CD14-positive monocyte (primary cell): ENCODE results near the gene MEOX2. TPM values are rescaled to one million over a fixed set of nuclear protein-coding genes. Genes with fewer than 3 reads are reported as not detected.

ENCODE experiments used
- DNase-seq, 3 donors: peaks; one replicate each; pipeline ENCODE4 v3.0.0-alpha.2; 2011 to 2022
- H2AFZ ChIP-seq: 2 replicates; pipeline ENCODE4 v1.6.0; 2012; ENCODE audit warnings: mild to moderate bottlenecking, low read depth, low read length, inconsistent platforms; ENCODE audit not compliant: insufficient read depth, poor library complexity, severe bottlenecking
- H3K27ac ChIP-seq, 2 donors: 1 replicate in 1 of 2; 2 replicates in 1 of 2; pipeline ENCODE4 v1.5.1; 2012 to 2013; ENCODE audit warnings: low read length in 2 of 2, control low read depth in 1 of 2, inconsistent platforms in 1 of 2, low read depth in 1 of 2, mild to moderate bottlenecking in 1 of 2
- H3K27me3 ChIP-seq, 2 donors: one replicate each; pipeline versions ENCODE4 v1.6.0 to v1.6.1; 2011 to 2013; ENCODE audit warnings: low read length in 2 of 2; ENCODE audit not compliant: control insufficient read depth in 2 of 2, insufficient read depth in 2 of 2
- H3K36me3 ChIP-seq, 2 donors: replicated peaks in 1 of 2; 1 replicate in 1 of 2; 2 replicates in 1 of 2; pipeline versions ENCODE4 v1.5.1 to v1.6.1; 2012 to 2013; ENCODE audit warnings: low read length in 2 of 2, control low read depth in 1 of 2, inconsistent platforms in 1 of 2, mild to moderate bottlenecking in 1 of 2; ENCODE audit not compliant: insufficient read depth in 2 of 2, control insufficient read depth in 1 of 2
- H3K4me1 ChIP-seq, 2 donors: 1 replicate in 1 of 2; 2 replicates in 1 of 2; pipeline versions ENCODE4 v1.5.1 to v1.6.1; 2012 to 2013; ENCODE audit warnings: low read length in 2 of 2, control low read depth in 1 of 2, inconsistent platforms in 1 of 2, mild to moderate bottlenecking in 1 of 2, moderate library complexity in 1 of 2; ENCODE audit not compliant: insufficient read depth in 2 of 2, control insufficient read depth in 1 of 2
- H3K4me2 ChIP-seq: replicated peaks from 2 replicates; pipeline ENCODE3; 2012; ENCODE audit warnings: low read length, moderate library complexity, mild to moderate bottlenecking; ENCODE audit not compliant: poor library complexity, severe bottlenecking; ENCODE audit errors: extremely low read depth
- H3K4me3 ChIP-seq, 3 experiments: fragments of 200-600 bp in 1 of 3; sonication (generic) in 1 of 3; replicated peaks in 1 of 3; 1 replicate in 2 of 3; 2 replicates in 1 of 3; pipeline ENCODE4 v1.5.1; 2011 to 2013; ENCODE audit warnings: low read length in 3 of 3, mild to moderate bottlenecking in 3 of 3, control low read depth in 2 of 3, low read depth in 2 of 3, inconsistent platforms in 1 of 3, moderate library complexity in 1 of 3
- H3K79me2 ChIP-seq: 2 replicates; pipeline ENCODE4 v1.6.0; 2012; ENCODE audit warnings: mild to moderate bottlenecking, control low read depth, inconsistent platforms, low read length, moderate library complexity; ENCODE audit not compliant: insufficient read depth
- H3K9ac ChIP-seq: 2 replicates; pipeline ENCODE4 v1.6.0; 2017; ENCODE audit warnings: low read length, mild to moderate bottlenecking; ENCODE audit not compliant: insufficient read depth, poor library complexity, severe bottlenecking
- H3K9me3 ChIP-seq, 2 donors: replicated peaks in 1 of 2; 1 replicate in 1 of 2; 2 replicates in 1 of 2; pipeline versions ENCODE4 v1.5.1 to v1.6.1; 2012 to 2013; ENCODE audit warnings: low read length in 2 of 2, control low read depth in 1 of 2; ENCODE audit not compliant: control insufficient read depth in 1 of 2, insufficient read depth in 1 of 2
- H4K20me1 ChIP-seq: 2 replicates; pipeline ENCODE4 v1.6.0; 2012; ENCODE audit warnings: mild to moderate bottlenecking, low read length, control low read depth, moderate library complexity; ENCODE audit not compliant: insufficient read depth
- H3K27ac Mint-ChIP-seq, 7 donors: one replicate each; pipeline ENCODE4 v1.8.0; 2020; ENCODE audit warnings: mild to moderate bottlenecking in 7 of 7, mixed read lengths in 7 of 7, moderate library complexity in 6 of 7, inconsistent platforms in 2 of 7
- H3K27me3 Mint-ChIP-seq, 3 donors: one replicate each; pipeline ENCODE4 v1.8.0; 2021 to 2022; ENCODE audit warnings: low read depth in 3 of 3, mild to moderate bottlenecking in 3 of 3, mixed read lengths in 3 of 3, moderate library complexity in 3 of 3, inconsistent platforms in 1 of 3
- H3K36me3 Mint-ChIP-seq, 2 donors: one replicate each; pipeline ENCODE4 v1.8.0; 2020; ENCODE audit warnings: mixed read lengths in 2 of 2, inconsistent platforms in 1 of 2, mild to moderate bottlenecking in 1 of 2
- H3K4me1 Mint-ChIP-seq: one replicate; pipeline ENCODE4 v1.8.0; 2020; ENCODE audit warnings: mild to moderate bottlenecking, mixed read lengths
- H3K4me3 Mint-ChIP-seq, 2 donors: one replicate each; pipeline ENCODE4 v1.8.0; 2020; ENCODE audit warnings: mild to moderate bottlenecking in 2 of 2, mixed read lengths in 2 of 2, moderate library complexity in 1 of 2
- H3K9me3 Mint-ChIP-seq, 7 donors: one replicate each; pipeline ENCODE4 v1.8.0; 2020 to 2022; ENCODE audit warnings: mixed read lengths in 7 of 7, mild to moderate bottlenecking in 6 of 7, moderate library complexity in 6 of 7, inconsistent platforms in 2 of 7
- WGBS: methylation state at CpG from one replicate; pipeline ENCODE4 v1.1.5; 2013; ENCODE audit warnings: missing lambda C conversion rate; ENCODE audit not compliant: insufficient coverage; 5-methylcytosine and 5-hydroxymethylcytosine counted together
- intact Hi-C, 2 donors: fragments of 100-400 bp; cut with micrococcal nuclease; formaldehyde crosslinking; loops; one replicate each; pipeline versions ENCODE4 v1.15.0 to v1.15.1; 2023
- polyA plus RNA-seq, 3 donors: library from polyadenylated mRNA; depleted of rRNA in 1 of 3; unstranded in 2 of 3; stranded (reverse) in 1 of 3; fragments of 300-500 nt in 2 of 3; fragments of >200 nt in 1 of 3; fragmentation: Illumina TruSeq in 2 of 3; gene quantifications; 1 replicate in 2 of 3; 2 replicates in 1 of 3; pipeline ENCODE4 v1.2.3, GENCODE V29; 2012 to 2021
- TF ChIP-seq, protein P1 (sequence below): fragments of 200-600 bp; IDR thresholded peaks from one replicate; pipeline ENCODE4 v1.8.0; 2022; ENCODE audit warnings: antibody characterized with exemption, mild to moderate bottlenecking

The MEOX2 gene
- polyA plus RNA-seq, 3 donors: not detected

DNA sequence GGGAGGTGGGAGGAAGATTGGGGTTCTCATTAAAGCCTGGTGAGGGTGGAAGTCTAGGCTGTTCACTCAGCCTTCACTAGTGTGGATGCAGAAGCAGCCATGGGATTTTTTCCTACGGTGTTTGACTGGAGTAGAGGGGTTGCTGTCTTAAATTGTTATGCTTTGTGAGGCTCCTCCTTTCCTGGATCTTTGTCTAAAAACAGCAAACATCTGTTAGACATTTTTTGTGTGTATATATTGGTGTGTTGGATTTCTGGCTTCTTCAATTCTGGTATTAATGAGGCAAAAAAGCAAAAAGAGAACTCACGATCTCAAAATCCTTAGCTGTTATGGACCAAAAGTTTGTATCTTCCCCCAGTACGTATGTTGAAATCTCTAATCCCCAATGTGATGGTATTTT, 28.2 kb downstream of the MEOX2 start:
- Mint-ChIP-seq H3K4me3 (no peak overlapping the region), H3K27ac (no peak overlapping the region), H3K4me1 (no peaks in the 10 kb centered on the region), H3K9me3 (peaks cover 0 to 11% (median 3%) of the 10 kb centered on the region in 7 donors), H3K27me3 (peaks cover 0 to under 1% (median 0%) of the 10 kb centered on the region in 3 donors), H3K36me3 (no peaks in the 10 kb centered on the region)
- no peak overlapping the region for H2AFZ ChIP-seq
- no peaks in the 10 kb centered on the region for H3K27me3 ChIP-seq
- no peaks in the 10 kb centered on the region for H3K79me2 ChIP-seq
- no peaks in the 10 kb centered on the region for H3K9me3 ChIP-seq
- TF ChIP-seq, protein P1, sequence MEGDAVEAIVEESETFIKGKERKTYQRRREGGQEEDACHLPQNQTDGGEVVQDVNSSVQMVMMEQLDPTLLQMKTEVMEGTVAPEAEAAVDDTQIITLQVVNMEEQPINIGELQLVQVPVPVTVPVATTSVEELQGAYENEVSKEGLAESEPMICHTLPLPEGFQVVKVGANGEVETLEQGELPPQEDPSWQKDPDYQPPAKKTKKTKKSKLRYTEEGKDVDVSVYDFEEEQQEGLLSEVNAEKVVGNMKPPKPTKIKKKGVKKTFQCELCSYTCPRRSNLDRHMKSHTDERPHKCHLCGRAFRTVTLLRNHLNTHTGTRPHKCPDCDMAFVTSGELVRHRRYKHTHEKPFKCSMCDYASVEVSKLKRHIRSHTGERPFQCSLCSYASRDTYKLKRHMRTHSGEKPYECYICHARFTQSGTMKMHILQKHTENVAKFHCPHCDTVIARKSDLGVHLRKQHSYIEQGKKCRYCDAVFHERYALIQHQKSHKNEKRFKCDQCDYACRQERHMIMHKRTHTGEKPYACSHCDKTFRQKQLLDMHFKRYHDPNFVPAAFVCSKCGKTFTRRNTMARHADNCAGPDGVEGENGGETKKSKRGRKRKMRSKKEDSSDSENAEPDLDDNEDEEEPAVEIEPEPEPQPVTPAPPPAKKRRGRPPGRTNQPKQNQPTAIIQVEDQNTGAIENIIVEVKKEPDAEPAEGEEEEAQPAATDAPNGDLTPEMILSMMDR: no peak
- WGBS: 83% methylated on average over 1 of the region's 3 CpGs
- no peaks in the 10 kb centered on the region for H4K20me1 ChIP-seq
- no peak for DNase-seq
- no peak overlapping the region for H3K9ac ChIP-seq
- no peak overlapping the region for H3K4me3 ChIP-seq
- H3K4me1 ChIP-seq: no peaks in the 10 kb centered on the region
- no peaks in the 10 kb centered on the region for H3K36me3 ChIP-seq
- H3K4me2 ChIP-seq: no peak overlapping the region
- H3K27ac ChIP-seq: no peak overlapping the region
- intact Hi-C loops: no loop called here

DNA sequence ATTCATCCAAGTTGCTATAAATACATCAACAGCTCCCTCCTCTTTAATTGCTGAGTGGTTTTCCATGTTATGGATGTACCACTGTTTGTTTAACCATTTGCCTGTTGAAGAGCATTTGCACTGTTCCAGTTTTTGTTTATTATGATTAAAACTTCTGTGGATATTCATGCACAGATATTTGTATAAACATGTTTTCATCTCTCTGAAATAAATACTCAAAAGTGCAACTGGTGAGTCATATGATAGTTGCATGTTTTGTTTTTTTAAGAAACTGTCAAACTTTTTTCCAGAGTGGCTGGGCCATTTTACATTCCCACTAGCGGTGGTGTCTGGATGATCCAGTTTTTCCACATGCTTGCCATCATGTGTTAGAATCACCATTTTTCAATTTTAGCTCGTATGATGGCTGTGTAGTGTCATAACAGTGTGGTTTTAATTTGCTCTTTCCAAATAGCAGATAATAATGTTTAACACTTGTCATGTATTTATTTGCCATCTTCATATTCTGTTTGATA, 33.6 kb downstream of the MEOX2 start:
- H3K9ac ChIP-seq: no peak overlapping the region
- no peaks in the 10 kb centered on the region for H3K9me3 ChIP-seq
- no peak overlapping the region for H3K4me3 ChIP-seq
- Mint-ChIP-seq H3K36me3 (no peaks in the 10 kb centered on the region), H3K9me3 (peaks cover 0 to 8% (median 4%) of the 10 kb centered on the region in 7 donors), H3K27me3 (no peaks in the 10 kb centered on the region), H3K27ac (no peak overlapping the region), H3K4me3 (no peak overlapping the region), H3K4me1 (no peaks in the 10 kb centered on the region)
- no peak for DNase-seq
- no peaks in the 10 kb centered on the region for H3K4me1 ChIP-seq
- no CpG with 5 or more reads among the region's 2 CpGs for WGBS
- no peak overlapping the region for H2AFZ ChIP-seq
- H3K4me2 ChIP-seq: no peak overlapping the region
- intact Hi-C loops: no loop called here
- no peaks in the 10 kb centered on the region for H3K27me3 ChIP-seq
- no peaks in the 10 kb centered on the region for H3K36me3 ChIP-seq
- no peaks in the 10 kb centered on the region for H4K20me1 ChIP-seq
- no peaks in the 10 kb centered on the region for H3K79me2 ChIP-seq
- TF ChIP-seq, protein P1: no peak
- H3K27ac ChIP-seq: no peak overlapping the region
